ENCODE results near the gene CADM2. TPM values are rescaled to one million over a fixed set of nuclear protein-coding genes. Genes with fewer than 3 reads are reported as not detected.

Gene CADM2
- total RNA-seq, 1 experiment from 2014 or later, result 0.64 TPM

DNA sequence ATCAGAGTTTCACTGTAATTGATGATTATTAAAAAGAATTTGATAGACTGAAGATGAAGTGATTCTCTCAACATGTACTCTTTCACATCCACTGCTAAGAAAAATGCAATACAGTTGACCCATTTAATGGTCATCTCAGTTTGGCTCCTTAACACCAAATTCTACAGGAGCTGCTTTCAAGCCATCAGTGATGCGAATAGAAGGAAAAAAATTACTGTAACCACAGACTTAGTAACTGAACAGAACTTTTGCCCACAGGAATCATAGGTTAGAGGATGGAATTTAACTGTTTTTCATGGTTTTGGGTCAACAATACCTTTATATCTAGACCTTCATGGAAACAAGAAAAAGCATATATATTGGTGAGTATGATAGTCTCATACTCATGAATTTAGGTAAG is 633.5 kb downstream of the CADM2 start:
- intact Hi-C loops (cut with micrococcal nuclease; ENCODE audit: unreplicated experiment) (loop anchor here (10.0 kb wide), 1 partner anchor 203 kb away; no protein-coding TSS in a partner anchor), in situ Hi-C loops (cut with HindIII; ENCODE audit: low pct_unique_long_range_greater_than_20kb, low sequenced_read_pairs) (no loop called here)
- no TSS peak for BruUV-seq (replicated peaks)
- Histone ChIP-seq H3K4me3 (ENCODE audit: low read depth in 2 of 2, low read length in 2 of 2) (no peak overlapping the region), H3K36me3 (ENCODE audit: control insufficient read depth, insufficient read depth, low read length) (no peaks in the 10 kb centered on the region), H3K27ac (ENCODE audit: low read length) (no peak overlapping the region), H3K4me1 (ENCODE audit: control insufficient read depth, insufficient read depth, low read length) (no peaks in the 10 kb centered on the region), H3K9me3 (ENCODE audit: control insufficient read depth, insufficient read depth, low read depth, low read length) (no peaks in the 10 kb centered on the region), H3K27me3 (ENCODE audit: control insufficient read depth, insufficient read depth, low read length) (no peaks in the 10 kb centered on the region)
- ChIA-PET POLR2A (no interaction called here), CTCF (no interaction called here)
- DNase-seq (ENCODE audit: low read depth, low spot score), result no peak
- TF ChIP-seq REST (IDR thresholded peaks at IDR 0.05; ENCODE audit: insufficient read depth in 1 of 2, low read depth in 2 of 2, low read length in 1 of 2), result no peak
- TF ChIP-seq CTCF (IDR thresholded peaks at IDR 0.05), result no peak
- TF ChIP-seq SIN3A (IDR thresholded peaks at IDR 0.05; ENCODE audit: borderline replicate concordance, insufficient read depth, low read depth, low read length), result no peak
- no peak for TF ChIP-seq POLR2AphosphoS5 (IDR thresholded peaks at IDR 0.05; ENCODE audit: low read depth, low read length)
- TF ChIP-seq TCF7L2 (IDR thresholded peaks at IDR 0.05; ENCODE audit: low read depth, low read length), result no peak
- ATAC-seq, result no peak

- intact Hi-C loops (cut with micrococcal nuclease; ENCODE audit: unreplicated experiment) (loop anchor here (10.0 kb wide), 1 partner anchor 200 kb away; no protein-coding TSS in a partner anchor), in situ Hi-C loops (cut with HindIII; ENCODE audit: low pct_unique_long_range_greater_than_20kb, low sequenced_read_pairs) (no loop called here)
- no TSS peak for BruUV-seq (replicated peaks)
- ChIA-PET CTCF (no interaction called here), POLR2A (no interaction called here)
- no peaks in the 10 kb centered on the region for H3K27me3 ChIP-seq (ENCODE audit: control insufficient read depth, insufficient read depth, low read length)
- no peaks in the 10 kb centered on the region for H3K4me1 ChIP-seq (ENCODE audit: control insufficient read depth, insufficient read depth, low read length)
- ATAC-seq, result no peak
- H3K36me3 ChIP-seq (ENCODE audit: control insufficient read depth, insufficient read depth, low read length), result no peaks in the 10 kb centered on the region
- no peak overlapping the region for H3K27ac ChIP-seq (ENCODE audit: low read length)
- no peak for DNase-seq (ENCODE audit: low read depth, low spot score)
- H3K4me3 ChIP-seq (ENCODE audit: low read depth in 2 of 2, low read length in 2 of 2), result no peak overlapping the region
- no peak for TF ChIP-seq POLR2AphosphoS5 (IDR thresholded peaks at IDR 0.05; ENCODE audit: low read depth, low read length)
- TF ChIP-seq REST (IDR thresholded peaks at IDR 0.05; ENCODE audit: insufficient read depth in 1 of 2, low read depth in 2 of 2, low read length in 1 of 2), result no peak
- no peak for TF ChIP-seq CTCF (IDR thresholded peaks at IDR 0.05)
- H3K9me3 ChIP-seq (ENCODE audit: control insufficient read depth, insufficient read depth, low read depth, low read length), result no peaks in the 10 kb centered on the region
These were observed 635.9 kb downstream of the CADM2 start for GRCh38 chr3:85594676-85595075.
